Stimulated activated naive CD8-positive, alpha-beta T cell treated with anti-CD3 and anti-CD28 coated beads, Interleukin-15, amount 100 ng/mL, for 72 hours (primary cell): ENCODE measurements around the gene XKR7.
A peak's percentile ranks its signal among the peaks of the same experiment; 100 is the strongest.

Experiments
- ATAC-seq: fragments of 150-1000 bp; cut with Tn5 transposase; 2 replicates; pipeline ENCODE4 v1.10.0; 2021; ENCODE audit warnings: mild to moderate bottlenecking, moderate library complexity
- DNase-seq, 2 donors: peaks; one replicate each; pipeline ENCODE4 v3.0.0; 2021 to 2022
- H3K27ac Mint-ChIP-seq, 2 donors: one replicate each; pipeline ENCODE4 v1.8.0; 2022; ENCODE audit warnings: mild to moderate bottlenecking in 2 of 2, mixed read lengths in 2 of 2, moderate library complexity in 2 of 2
- H3K27me3 Mint-ChIP-seq: one replicate; pipeline ENCODE4 v1.8.0; 2022; ENCODE audit warnings: mixed read lengths
- H3K4me1 Mint-ChIP-seq: one replicate; pipeline ENCODE4 v1.8.0; 2022; ENCODE audit warnings: mild to moderate bottlenecking, mixed read lengths
- H3K4me3 Mint-ChIP-seq, 2 donors: one replicate each; pipeline ENCODE4 v1.8.0; 2022; ENCODE audit warnings: mild to moderate bottlenecking in 2 of 2, mixed read lengths in 2 of 2, moderate library complexity in 1 of 2
- H3K9me3 Mint-ChIP-seq, 2 donors: one replicate each; pipeline ENCODE4 v1.8.0; 2022; ENCODE audit warnings: mixed read lengths in 2 of 2

Gene XKR7

DNA sequence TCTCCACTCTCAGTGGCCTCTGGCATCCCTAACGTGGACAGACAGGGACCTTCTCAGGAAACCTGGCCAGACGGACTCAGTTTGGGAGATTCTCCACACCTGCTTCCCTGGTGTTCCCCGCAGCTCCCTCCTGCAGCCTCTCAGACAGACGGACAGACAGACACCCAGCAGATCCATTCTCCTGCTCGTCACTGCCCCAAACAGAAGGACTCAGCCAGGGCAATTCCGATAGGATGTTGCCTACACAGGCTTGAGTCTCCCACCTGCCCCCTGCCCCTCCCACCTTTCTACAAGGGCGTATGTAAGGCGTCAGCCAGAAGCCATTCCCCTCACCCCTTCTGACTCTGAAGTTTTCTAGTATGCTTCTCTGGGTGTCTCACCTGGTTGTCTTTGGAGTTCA is 42.7 kb downstream of the XKR7 start:
- DNase-seq (no peak), ATAC-seq (no peak)
- Mint-ChIP-seq H3K27me3 (peaks cover 20% of the 10 kb centered on the region), H3K9me3 (no peaks in the 10 kb centered on the region), H3K27ac (no peak overlapping the region), H3K4me1 (peaks cover 7% of the 10 kb centered on the region), H3K4me3 (no peak overlapping the region)

DNA sequence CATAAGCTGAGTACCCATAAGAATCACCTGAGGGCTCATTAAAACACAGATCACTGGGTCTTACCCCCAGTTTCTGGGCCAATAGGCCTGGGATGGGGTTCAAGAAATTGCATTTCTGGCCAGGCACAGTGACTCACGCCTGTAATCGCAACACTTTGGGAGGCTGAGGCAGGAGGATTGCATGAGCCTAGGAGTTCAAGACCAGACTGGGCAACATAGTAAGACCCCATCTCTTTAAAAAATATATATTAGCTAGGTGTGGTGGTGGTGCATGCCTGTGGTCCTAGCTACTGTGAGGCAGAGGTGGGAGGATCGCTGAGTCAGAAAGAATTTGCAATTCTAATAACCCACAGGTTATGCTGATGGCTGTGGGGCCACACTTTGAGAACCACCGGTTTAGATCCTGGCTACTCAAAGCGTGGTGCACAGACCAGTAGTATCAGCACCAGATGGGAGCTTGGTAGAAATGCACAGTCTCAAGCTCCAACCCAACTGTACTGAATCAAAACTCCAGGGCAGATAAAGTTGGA is 44.3 kb downstream of the XKR7 start:
- H3K4me1 Mint-ChIP-seq, result peaks cover 7% of the 10 kb centered on the region
- DNase-seq (no peak), ATAC-seq (no peak)
- H3K4me3 Mint-ChIP-seq, result no peak overlapping the region
- H3K27me3 Mint-ChIP-seq, result peaks cover 31% of the 10 kb centered on the region
- no peaks in the 10 kb centered on the region for H3K9me3 Mint-ChIP-seq
- peak overlapping the region in 1 of 2 donors; percentile 8 for H3K27ac Mint-ChIP-seq

DNA sequence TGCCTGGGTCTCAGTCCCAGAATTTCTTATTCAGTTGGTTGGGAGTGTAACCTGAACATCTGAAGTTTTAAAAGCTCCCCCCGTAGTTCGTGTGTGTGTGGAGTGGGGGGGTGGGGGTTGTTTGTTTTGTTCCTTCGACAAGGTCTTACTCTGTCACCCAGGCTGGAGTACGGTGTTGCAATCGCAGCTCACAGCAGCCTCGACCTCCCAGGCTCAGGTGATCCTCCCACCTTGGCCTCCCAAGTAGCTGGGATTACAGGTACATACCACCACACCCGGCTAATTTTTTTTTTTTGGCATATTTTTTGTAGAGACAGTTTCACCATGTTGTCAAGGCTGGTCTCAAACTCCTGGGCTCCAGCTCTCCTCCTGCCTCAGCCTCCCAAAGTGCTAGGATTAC is 45.4 kb downstream of the XKR7 start:
- peaks cover 35% of the 10 kb centered on the region for H3K27me3 Mint-ChIP-seq
- peaks cover 8% of the 10 kb centered on the region for H3K4me1 Mint-ChIP-seq
- no peaks in the 10 kb centered on the region for H3K9me3 Mint-ChIP-seq
- no peak for DNase-seq
- H3K27ac Mint-ChIP-seq, result no peak overlapping the region
- H3K4me3 Mint-ChIP-seq, result no peak overlapping the region
- no peak for ATAC-seq

DNA sequence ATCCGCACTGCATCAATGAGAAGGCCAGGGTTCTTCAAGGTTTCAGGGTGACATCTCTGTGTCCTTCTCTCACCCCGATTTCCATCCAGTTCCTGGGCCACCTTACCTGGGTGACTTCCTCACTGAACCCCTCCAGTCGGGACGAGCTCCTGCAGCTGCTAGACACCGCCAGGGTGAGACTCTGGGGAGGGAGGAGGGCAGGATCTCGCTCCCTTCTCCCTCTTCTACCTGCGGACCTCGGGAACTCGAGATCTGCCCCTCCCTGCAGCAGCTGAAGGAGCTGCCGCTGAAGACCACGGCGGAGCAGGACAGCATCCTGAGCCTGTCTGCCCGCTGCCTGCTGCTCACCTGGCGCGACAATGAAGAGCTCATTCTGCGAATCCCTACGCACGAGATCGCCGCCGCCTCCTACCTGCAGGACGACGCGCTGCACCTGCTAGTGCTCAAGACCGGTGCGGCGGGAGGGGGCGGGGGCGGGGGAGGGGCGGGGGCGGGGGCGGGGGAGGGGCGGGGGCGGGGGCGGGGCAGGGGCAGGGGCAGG is 49.8 kb downstream of the XKR7 start:
- Mint-ChIP-seq H3K4me3 (peak overlapping the region; percentile 55 to 92), H3K27me3 (peaks cover 77% of the 10 kb centered on the region), H3K4me1 (peaks cover 27% of the 10 kb centered on the region), H3K9me3 (no peaks in the 10 kb centered on the region), H3K27ac (no peak overlapping the region)
- ATAC-seq (peak; percentile 53), DNase-seq (peak; percentile 21 to 27)

- DNase-seq (peak; percentile 26 to 31), ATAC-seq (peak; percentile 70)
- Mint-ChIP-seq H3K27ac (no peak overlapping the region), H3K4me3 (peak overlapping the region; percentile 87 to 92), H3K9me3 (no peaks in the 10 kb centered on the region), H3K4me1 (peaks cover 27% of the 10 kb centered on the region), H3K27me3 (peaks cover 85% of the 10 kb centered on the region)
These were observed 50.6 kb downstream of the XKR7 start for GRCh38 chr20:32018269-32019155.

DNA sequence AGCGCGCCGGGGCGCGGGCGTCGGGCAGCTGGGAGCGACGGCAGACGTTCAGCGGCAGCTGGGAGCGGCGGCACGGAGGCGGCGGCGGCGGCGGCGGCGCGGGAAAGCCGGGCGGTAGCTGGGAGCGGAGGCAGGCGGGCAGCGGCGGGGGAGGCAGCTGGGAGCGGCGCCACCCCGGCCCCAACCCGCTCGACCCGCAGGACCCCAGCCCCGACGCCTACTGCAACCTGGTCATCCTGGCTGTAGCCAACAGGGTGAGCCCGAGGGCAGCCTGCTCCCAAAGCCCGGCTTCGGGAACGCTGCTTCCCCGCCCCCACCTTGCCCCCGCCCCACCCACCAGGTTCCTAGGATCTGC is 51.2 kb downstream of the XKR7 start:
- no peaks in the 10 kb centered on the region for H3K9me3 Mint-ChIP-seq
- H3K4me3 Mint-ChIP-seq, result peak overlapping the region; percentile 83 to 90
- ATAC-seq, result peak; percentile 10
- peaks cover 89% of the 10 kb centered on the region for H3K27me3 Mint-ChIP-seq
- peak overlapping the region in 1 of 2 donors; percentile 72 for H3K27ac Mint-ChIP-seq
- peaks cover 27% of the 10 kb centered on the region for H3K4me1 Mint-ChIP-seq
- no peak for DNase-seq

GRCh38 chr20:32019563-32020463 is 51.9 kb downstream of the XKR7 start:
- ATAC-seq (no peak), DNase-seq (no peak)
- H3K27ac Mint-ChIP-seq, result peak overlapping the region in 1 of 2 donors; percentile 72
- peak overlapping the region; percentile 83 to 90 for H3K4me3 Mint-ChIP-seq
- H3K27me3 Mint-ChIP-seq, result peaks cover 88% of the 10 kb centered on the region
- H3K9me3 Mint-ChIP-seq, result no peaks in the 10 kb centered on the region
- peaks cover 27% of the 10 kb centered on the region for H3K4me1 Mint-ChIP-seq

- Mint-ChIP-seq H3K27me3 (peaks cover 88% of the 10 kb centered on the region), H3K4me3 (no peak overlapping the region), H3K27ac (no peak overlapping the region), H3K4me1 (peaks cover 27% of the 10 kb centered on the region), H3K9me3 (no peaks in the 10 kb centered on the region)
- ATAC-seq, result no peak
- no peak for DNase-seq
These were observed 53.1 kb downstream of the XKR7 start for GRCh38 chr20:32021091-32021490.

GRCh38 chr20:32024683-32025295 is 56.8 kb downstream of the XKR7 start:
- ATAC-seq, result no peak
- no peak for DNase-seq
- peaks cover 66% of the 10 kb centered on the region for H3K27me3 Mint-ChIP-seq
- no peak overlapping the region for H3K27ac Mint-ChIP-seq
- no peak overlapping the region for H3K4me3 Mint-ChIP-seq
- no peaks in the 10 kb centered on the region for H3K9me3 Mint-ChIP-seq
- peaks cover 8% of the 10 kb centered on the region for H3K4me1 Mint-ChIP-seq

DNA sequence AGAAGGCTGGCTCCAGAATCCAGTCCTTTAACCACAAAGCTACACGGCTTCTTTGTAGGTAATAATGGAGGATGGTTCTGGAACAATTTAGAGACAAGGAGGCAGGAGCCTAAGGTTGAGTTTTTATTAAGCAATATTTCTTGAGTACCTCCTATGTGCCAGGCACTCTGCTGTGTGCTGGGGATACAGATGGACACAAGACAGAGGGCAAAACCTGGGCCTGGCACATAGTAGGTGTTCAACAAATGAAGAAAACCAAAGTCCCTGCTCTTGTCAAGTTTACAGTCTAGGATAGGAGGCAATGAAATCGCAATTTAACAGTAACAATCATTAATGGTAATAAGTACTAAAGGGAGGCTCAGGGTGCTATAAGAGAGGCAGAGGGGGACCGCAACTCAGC is 59.7 kb downstream of the XKR7 start:
- DNase-seq, result no peak
- Mint-ChIP-seq H3K9me3 (no peaks in the 10 kb centered on the region), H3K4me3 (no peak overlapping the region), H3K4me1 (no peaks in the 10 kb centered on the region), H3K27ac (no peak overlapping the region), H3K27me3 (peaks cover 50% of the 10 kb centered on the region)
- no peak for ATAC-seq

GRCh38 chr20:32028647-32029372 is 60.9 kb downstream of the XKR7 start:
- ATAC-seq, result no peak
- Mint-ChIP-seq H3K27me3 (peaks cover 48% of the 10 kb centered on the region), H3K27ac (no peak overlapping the region), H3K9me3 (no peaks in the 10 kb centered on the region), H3K4me3 (no peak overlapping the region), H3K4me1 (no peaks in the 10 kb centered on the region)
- no peak for DNase-seq

GRCh38 chr20:32029561-32029960 is 61.6 kb downstream of the XKR7 start:
- ATAC-seq (no peak), DNase-seq (no peak)
- Mint-ChIP-seq H3K27me3 (peaks cover 52% of the 10 kb centered on the region), H3K9me3 (no peaks in the 10 kb centered on the region), H3K27ac (no peak overlapping the region), H3K4me1 (no peaks in the 10 kb centered on the region), H3K4me3 (no peak overlapping the region)

DNA sequence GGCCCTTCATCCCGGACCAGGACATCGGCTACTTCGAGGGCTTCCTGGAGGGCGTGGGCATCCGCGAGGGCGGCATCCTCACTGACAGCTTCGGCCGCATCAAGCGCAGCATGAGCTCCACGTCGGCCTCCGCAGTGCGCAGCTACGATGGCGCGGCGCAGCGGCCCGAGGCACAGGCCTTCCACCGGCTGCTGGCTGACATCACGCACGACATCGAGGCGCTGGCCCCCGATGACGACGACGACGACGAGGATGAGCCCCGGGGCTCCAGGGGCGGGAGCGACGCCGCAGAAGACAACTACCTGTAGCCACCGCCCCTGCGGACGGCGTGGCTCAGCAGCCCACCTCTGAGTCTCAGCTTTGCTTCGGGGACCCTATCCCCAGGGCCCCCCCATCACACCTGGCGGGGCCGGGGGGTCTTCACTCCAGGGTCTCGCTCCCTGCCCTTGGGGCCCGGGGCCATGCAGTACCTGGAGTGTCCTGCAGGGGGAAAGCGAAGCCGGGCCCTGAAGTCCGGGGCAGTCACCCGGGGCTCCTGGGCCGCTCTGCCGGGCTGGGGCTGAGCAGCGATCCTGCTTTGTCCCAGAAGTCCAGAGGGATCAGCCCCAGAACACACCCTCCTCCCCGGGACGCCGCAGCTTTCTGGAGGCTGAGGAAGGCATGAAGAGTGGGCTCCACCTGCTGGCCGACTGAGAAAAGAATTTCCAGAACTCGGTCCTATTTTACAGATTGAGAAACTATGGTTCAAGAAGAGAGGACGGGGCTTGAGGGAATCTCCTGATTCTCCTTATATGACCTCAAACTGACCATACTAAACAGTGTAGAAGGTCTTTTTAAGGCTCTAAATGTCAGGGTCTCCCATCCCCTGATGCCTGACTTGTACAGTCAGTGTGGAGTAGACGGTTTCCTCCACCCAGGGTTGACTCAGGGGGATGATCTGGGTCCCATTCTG is 63.3 kb downstream of the XKR7 start:
- ATAC-seq (peak; percentile 74), DNase-seq (peak; percentile 55 to 59)
- no peak overlapping the region for H3K27ac Mint-ChIP-seq
- peaks cover 5% of the 10 kb centered on the region for H3K4me1 Mint-ChIP-seq
- no peaks in the 10 kb centered on the region for H3K9me3 Mint-ChIP-seq
- H3K27me3 Mint-ChIP-seq, result peaks cover 54% of the 10 kb centered on the region
- peak overlapping the region; percentile 49 to 63 for H3K4me3 Mint-ChIP-seq

GRCh38 chr20:32033316-32033715 is 65.4 kb downstream of the XKR7 start:
- Mint-ChIP-seq H3K27ac (no peak overlapping the region), H3K4me3 (no peak overlapping the region), H3K27me3 (peaks cover 63% of the 10 kb centered on the region), H3K4me1 (peaks cover 12% of the 10 kb centered on the region), H3K9me3 (no peaks in the 10 kb centered on the region)
- ATAC-seq (no peak), DNase-seq (no peak)
